Uterine smooth muscle cell (primary cell): ENCODE results near the gene TTLL11. TPM values are rescaled to one million over a fixed set of nuclear protein-coding genes. Genes with fewer than 3 reads are reported as not detected.

ENCODE experiments used
- total RNA-seq: library from RNA; depleted of rRNA; stranded (reverse); fragments of >200 nt; gene quantifications from 2 replicates; pipeline ENCODE4 v1.2.3, GENCODE V29; 2014

Gene TTLL11
- 2.9 and 3.8 TPM in 2 replicates for total RNA-seq

GRCh38 chr9:122092611-122093506 is at the start of gene TTLL11:
Gene TTLL11, minus strand, starts transcription at chr9:122093308. Its CDS starts 160 bp downstream, at chr9:122093148.

Other genes with a start within 250 kb of the TTLL11 start
- gene NDUFA8, start 66.5 kb upstream of the TTLL11 start, total RNA-seq, result 41.7 and 44.6 TPM in 2 replicates
- gene MORN5, start 66.6 kb upstream of the TTLL11 start, total RNA-seq, result 0.33 TPM in 1 of 2 replicates, not detected in the other
- under 0.01 TPM in 1 of 2 replicates, not detected in the other for gene LHX6, start 135.6 kb upstream of the TTLL11 start, total RNA-seq
- 8.2 and 9.1 TPM in 2 replicates for gene RBM18, start 171.5 kb upstream of the TTLL11 start, total RNA-seq
- gene MRRF, start 171.6 kb upstream of the TTLL11 start, total RNA-seq, result 33.0 and 50.4 TPM in 2 replicates